ENCODE data around the gene PLEKHG2. TPM values are rescaled to one million over a fixed set of nuclear protein-coding genes. Genes with fewer than 3 reads are reported as not detected.

The PLEKHG2 gene
- total RNA-seq, 1 experiment from 2014 or later: 29.0 TPM

DNA sequence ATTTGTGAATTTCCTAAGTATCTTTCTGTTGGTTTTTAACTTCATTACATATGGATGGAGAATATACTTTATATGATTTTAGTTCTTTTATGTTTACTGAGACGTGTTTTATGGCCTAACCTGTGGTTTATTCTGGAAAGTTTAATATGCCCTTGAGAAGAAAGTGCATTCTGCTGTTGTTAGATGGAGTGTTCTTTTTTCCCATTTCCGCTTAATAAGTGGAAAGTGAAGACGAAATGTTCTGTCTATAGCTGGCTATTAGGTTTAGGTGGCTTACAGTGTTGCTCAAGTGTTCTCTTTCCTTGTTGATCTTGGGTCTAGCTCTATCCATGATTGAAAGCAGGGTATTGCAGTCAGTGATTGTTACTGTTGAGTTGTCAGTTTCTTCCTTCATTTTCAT lies 50.9 kb downstream of the PLEKHG2 start:
- ATAC-seq (no peak), DNase-seq (ENCODE audit: low read depth, low spot score) (no peak)
- H3K36me3 ChIP-seq (ENCODE audit: control insufficient read depth in 1 of 2, insufficient read depth in 2 of 2, low read length in 2 of 2): peaks cover 47 to 66% of the 10 kb centered on the region in 2 experiments
- H3K4me1 ChIP-seq (ENCODE audit: control insufficient read depth in 1 of 2, insufficient read depth in 2 of 2, low read length in 2 of 2): no peaks in the 10 kb centered on the region
- H3K4me2 ChIP-seq (ENCODE audit: low read length): no peak overlapping the region
- no peak overlapping the region for H3K4me3 ChIP-seq (replicated peaks in 1 of 2; ENCODE audit: low read depth in 1 of 2, low read length in 2 of 2)
- RAD21 ChIA-PET (ENCODE audit: low non-redundant PET in 1 of 2, low total read pairs in 2 of 2, uncharacterized antibody in 2 of 2, unreplicated experiment in 2 of 2): no interaction called here
- no peaks in the 10 kb centered on the region for H3K9me2 ChIP-seq (ENCODE audit: insufficient read depth)
- no peaks in the 10 kb centered on the region for H4K20me1 ChIP-seq (ENCODE audit: insufficient read depth)
- TF ChIP-seq FOSL1 (IDR thresholded peaks at IDR 0.05; ENCODE audit: low read depth) (no peak), ZFX (IDR thresholded peaks at IDR 0.05) (no peak), YY1 (IDR thresholded peaks at IDR 0.05; ENCODE audit: extremely low read depth, insufficient replicate concordance, low read depth, low read length) (no peak), SIN3A (IDR thresholded peaks at IDR 0.05; ENCODE audit: low read depth) (no peak), CEBPB (IDR thresholded peaks at IDR 0.05; ENCODE audit: low read depth) (no peak), ELF1 (IDR thresholded peaks at IDR 0.05; ENCODE audit: borderline replicate concordance, low read depth) (no peak), POLR2A (IDR thresholded peaks at IDR 0.05; ENCODE audit: borderline replicate concordance, extremely low read depth, insufficient read depth, insufficient read length) (no peak)
- TF ChIP-seq, protein P1, sequence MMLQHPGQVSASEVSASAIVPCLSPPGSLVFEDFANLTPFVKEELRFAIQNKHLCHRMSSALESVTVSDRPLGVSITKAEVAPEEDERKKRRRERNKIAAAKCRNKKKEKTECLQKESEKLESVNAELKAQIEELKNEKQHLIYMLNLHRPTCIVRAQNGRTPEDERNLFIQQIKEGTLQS (IDR thresholded peaks at IDR 0.05): no peak
- TF ChIP-seq, protein P2, sequence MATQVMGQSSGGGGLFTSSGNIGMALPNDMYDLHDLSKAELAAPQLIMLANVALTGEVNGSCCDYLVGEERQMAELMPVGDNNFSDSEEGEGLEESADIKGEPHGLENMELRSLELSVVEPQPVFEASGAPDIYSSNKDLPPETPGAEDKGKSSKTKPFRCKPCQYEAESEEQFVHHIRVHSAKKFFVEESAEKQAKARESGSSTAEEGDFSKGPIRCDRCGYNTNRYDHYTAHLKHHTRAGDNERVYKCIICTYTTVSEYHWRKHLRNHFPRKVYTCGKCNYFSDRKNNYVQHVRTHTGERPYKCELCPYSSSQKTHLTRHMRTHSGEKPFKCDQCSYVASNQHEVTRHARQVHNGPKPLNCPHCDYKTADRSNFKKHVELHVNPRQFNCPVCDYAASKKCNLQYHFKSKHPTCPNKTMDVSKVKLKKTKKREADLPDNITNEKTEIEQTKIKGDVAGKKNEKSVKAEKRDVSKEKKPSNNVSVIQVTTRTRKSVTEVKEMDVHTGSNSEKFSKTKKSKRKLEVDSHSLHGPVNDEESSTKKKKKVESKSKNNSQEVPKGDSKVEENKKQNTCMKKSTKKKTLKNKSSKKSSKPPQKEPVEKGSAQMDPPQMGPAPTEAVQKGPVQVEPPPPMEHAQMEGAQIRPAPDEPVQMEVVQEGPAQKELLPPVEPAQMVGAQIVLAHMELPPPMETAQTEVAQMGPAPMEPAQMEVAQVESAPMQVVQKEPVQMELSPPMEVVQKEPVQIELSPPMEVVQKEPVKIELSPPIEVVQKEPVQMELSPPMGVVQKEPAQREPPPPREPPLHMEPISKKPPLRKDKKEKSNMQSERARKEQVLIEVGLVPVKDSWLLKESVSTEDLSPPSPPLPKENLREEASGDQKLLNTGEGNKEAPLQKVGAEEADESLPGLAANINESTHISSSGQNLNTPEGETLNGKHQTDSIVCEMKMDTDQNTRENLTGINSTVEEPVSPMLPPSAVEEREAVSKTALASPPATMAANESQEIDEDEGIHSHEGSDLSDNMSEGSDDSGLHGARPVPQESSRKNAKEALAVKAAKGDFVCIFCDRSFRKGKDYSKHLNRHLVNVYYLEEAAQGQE (IDR thresholded peaks at IDR 0.05; ENCODE audit: low read depth): no peak
- H3K27ac ChIP-seq (ENCODE audit: low read depth, low read length): no peak overlapping the region
- H2AFZ ChIP-seq (ENCODE audit: low read depth, low read length, poor library complexity, severe bottlenecking): no peak overlapping the region
- no peaks in the 10 kb centered on the region for H3K27me3 ChIP-seq (ENCODE audit: insufficient read depth, low read length)
- CTCF ChIA-PET: interaction anchor here (1.8 kb wide), 1 partner anchor 11 kb away, joined by 5 read pairs; no protein-coding TSS in a partner anchor
- H3K79me2 ChIP-seq (ENCODE audit: insufficient read depth, low read length): peaks cover 21% of the 10 kb centered on the region; the same call in 1 of the 2 replicates
- POLR2A ChIA-PET: interaction anchor here (1.0 kb wide), 1 partner anchor 8 kb away, joined by 3 read pairs; no protein-coding TSS in a partner anchor
- intact Hi-C loops (cut with micrococcal nuclease): no loop called here
- no TSS peak for BruUV-seq (replicated peaks)
- H3K9ac ChIP-seq (ENCODE audit: low read length): no peak overlapping the region
- no peaks in the 10 kb centered on the region for H3K9me3 ChIP-seq (ENCODE audit: control insufficient read depth in 1 of 2, insufficient read depth in 1 of 2, low read depth in 1 of 2, low read length in 2 of 2)
